ENCODE data around the gene KRT27. TPM values are rescaled to one million over a fixed set of nuclear protein-coding genes. Genes with fewer than 3 reads are reported as not detected.

The KRT27 gene
- total and polyA plus RNA-seq, 9 donors = 0.14 to 0.18 TPM; not detected in 7

DNA sequence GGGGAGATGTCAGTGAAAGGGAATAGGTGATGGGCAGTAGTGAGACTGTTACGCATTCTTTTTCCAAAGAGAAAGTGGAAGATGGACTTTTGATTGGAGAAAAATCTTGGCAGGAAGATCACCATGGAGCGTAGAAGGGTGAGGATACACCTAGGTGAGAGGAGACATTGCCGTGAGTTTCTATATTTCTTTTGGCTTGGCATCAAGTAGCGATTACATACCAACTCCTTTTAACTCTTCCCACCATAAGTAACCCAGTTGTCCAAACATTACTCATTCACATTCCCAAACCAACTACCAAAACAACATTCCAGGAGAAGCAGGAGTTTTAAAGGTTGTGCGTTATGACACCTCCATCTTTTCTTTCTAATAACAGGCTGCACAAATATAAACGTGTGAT lies 28.1 kb upstream of the KRT27 start:
- Histone ChIP-seq H3K36me3 (ENCODE audit: control insufficient read depth, insufficient read depth, low read length) (no peaks in the 10 kb centered on the region), H3K9me3 (replicated peaks; ENCODE audit: control insufficient read depth, low read depth, low read length) (no peaks in the 10 kb centered on the region), H3K4me1 (ENCODE audit: control insufficient read depth, insufficient read depth, low read length) (no peaks in the 10 kb centered on the region), H3K27me3 (ENCODE audit: control insufficient read depth, insufficient read depth, low read length) (peaks cover 17% of the 10 kb centered on the region), H3K4me3 (ENCODE audit: low read length) (no peak overlapping the region), H3K27ac (ENCODE audit: low read length) (peak overlapping the region; percentile 47)
- 80% methylated on average over 3 of the region's 6 CpGs for WGBS (ENCODE audit: insufficient coverage)
- no peak for DNase-seq

DNA sequence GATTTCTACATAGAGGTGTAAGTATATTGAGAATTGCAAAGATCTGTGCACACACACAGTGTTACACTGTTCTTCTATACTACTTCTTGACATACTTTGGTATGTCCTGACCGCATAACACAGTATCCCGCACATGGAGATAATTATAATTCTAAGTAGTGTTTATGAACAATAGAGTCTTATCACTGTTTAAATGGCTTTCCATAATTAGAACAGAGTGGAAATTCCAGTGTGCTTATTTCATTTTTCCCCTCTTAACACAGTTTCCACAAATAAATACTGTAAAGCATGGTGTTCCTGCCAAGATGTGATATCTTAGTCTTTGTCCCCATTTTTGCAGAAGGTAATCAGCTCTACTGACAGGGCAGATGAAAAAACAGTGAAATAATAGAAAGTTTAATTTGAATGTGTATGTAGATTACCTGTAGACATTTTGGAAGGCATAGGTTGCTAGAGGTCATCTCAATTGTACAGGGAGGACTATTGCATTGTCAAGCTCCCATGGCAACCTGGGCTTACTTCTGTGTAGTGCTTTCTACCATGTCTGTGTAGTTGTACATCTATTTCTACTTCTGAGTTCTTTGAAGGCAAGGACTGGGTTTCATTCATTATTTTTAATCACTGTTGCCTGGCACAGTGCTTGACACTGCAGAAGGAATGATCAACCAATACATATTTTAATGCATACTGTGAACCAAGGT lies 27.5 kb upstream of the KRT27 start:
- DNase-seq = peak; percentile 22
- H3K4me3 ChIP-seq (ENCODE audit: low read length) = no peak overlapping the region
- WGBS (ENCODE audit: insufficient coverage) = no CpG with 5 or more reads among the region's 2 CpGs
- peak overlapping the region; percentile 47 for H3K27ac ChIP-seq (ENCODE audit: low read length)
- H3K4me1 ChIP-seq (ENCODE audit: control insufficient read depth, insufficient read depth, low read length) = no peaks in the 10 kb centered on the region
- H3K36me3 ChIP-seq (ENCODE audit: control insufficient read depth, insufficient read depth, low read length) = no peaks in the 10 kb centered on the region
- no peaks in the 10 kb centered on the region for H3K9me3 ChIP-seq (replicated peaks; ENCODE audit: control insufficient read depth, low read depth, low read length)
- H3K27me3 ChIP-seq (ENCODE audit: control insufficient read depth, insufficient read depth, low read length) = peaks cover 20% of the 10 kb centered on the region

DNA sequence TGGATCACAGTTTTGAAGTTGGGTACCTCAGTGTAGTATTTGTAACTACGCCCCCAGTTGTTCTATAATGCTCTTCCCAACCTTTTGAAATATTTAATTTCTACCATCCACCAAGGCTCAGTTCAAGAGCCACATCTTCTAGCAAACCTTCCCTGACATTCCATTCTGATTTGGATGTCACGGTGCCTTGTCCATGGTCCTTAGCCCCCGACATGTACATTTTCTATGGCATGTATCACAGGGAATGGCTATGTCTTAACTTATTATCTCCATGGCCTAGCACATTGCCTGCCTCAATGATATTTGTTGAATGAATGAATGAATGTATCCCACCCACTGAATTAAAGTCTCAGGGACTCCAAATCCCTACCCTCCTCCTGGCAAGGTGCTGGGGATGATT lies 23.8 kb upstream of the KRT27 start:
- Histone ChIP-seq H3K27ac (ENCODE audit: low read length) (no peak overlapping the region), H3K36me3 (ENCODE audit: control insufficient read depth, insufficient read depth, low read length) (no peaks in the 10 kb centered on the region), H3K9me3 (replicated peaks; ENCODE audit: control insufficient read depth, low read depth, low read length) (no peaks in the 10 kb centered on the region), H3K4me3 (ENCODE audit: low read length) (no peak overlapping the region), H3K27me3 (ENCODE audit: control insufficient read depth, insufficient read depth, low read length) (peaks cover 23% of the 10 kb centered on the region), H3K4me1 (ENCODE audit: control insufficient read depth, insufficient read depth, low read length) (no peaks in the 10 kb centered on the region)
- whole genome bisulfite sequencing (ENCODE audit: insufficient coverage) = 60% methylated on average over 1 of the region's 3 CpGs
- no peak for DNase-seq

DNA sequence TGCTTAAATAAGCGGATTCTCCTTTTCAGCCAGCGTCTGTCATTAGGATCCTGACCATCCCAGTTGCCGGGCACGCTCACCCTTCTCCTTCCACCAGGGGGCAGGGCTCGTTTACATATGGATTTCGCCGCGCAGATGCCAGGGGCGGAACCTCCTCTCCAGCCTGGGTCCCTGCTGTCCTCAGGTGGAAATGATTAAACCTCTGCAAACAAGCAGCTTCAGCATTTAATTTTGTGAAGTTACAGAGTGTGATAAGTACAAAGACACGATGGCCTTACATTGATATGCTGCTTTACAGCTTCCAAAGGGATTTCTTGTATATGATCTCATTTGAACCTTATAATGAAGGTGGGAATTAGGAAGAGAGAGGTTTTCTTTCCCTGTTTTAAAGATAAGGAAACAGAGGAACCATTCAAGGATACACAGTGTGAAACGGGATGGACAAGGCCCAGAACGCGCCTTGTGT lies 21.3 kb upstream of the KRT27 start:
- no CpG with 5 or more reads among the region's 13 CpGs for WGBS (ENCODE audit: insufficient coverage)
- Histone ChIP-seq H3K4me1 (ENCODE audit: control insufficient read depth, insufficient read depth, low read length) (no peaks in the 10 kb centered on the region), H3K36me3 (ENCODE audit: control insufficient read depth, insufficient read depth, low read length) (no peaks in the 10 kb centered on the region), H3K4me3 (ENCODE audit: low read length) (no peak overlapping the region), H3K9me3 (replicated peaks; ENCODE audit: control insufficient read depth, low read depth, low read length) (no peaks in the 10 kb centered on the region), H3K27me3 (ENCODE audit: control insufficient read depth, insufficient read depth, low read length) (peaks cover 27% of the 10 kb centered on the region), H3K27ac (ENCODE audit: low read length) (no peak overlapping the region)
- DNase-seq = peak; percentile 72

DNA sequence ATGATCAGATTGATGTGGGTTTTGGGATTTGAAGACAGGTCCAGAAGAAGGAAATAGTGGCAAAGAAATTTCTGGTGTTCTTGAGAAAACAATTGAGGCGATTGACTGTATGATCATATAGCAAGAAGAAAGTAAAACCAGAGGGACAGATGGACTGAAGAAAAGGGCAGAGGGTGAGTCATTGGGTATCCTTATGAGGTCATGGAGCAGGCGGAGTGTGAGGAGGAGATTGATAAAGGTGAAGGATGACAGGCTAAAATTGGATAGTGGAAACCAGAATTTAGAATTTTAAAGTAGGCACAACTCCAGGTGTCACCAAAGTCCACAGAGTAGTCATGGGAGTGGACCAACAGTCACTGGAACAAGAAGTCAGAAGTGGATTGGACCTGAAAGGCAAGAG lies 18.8 kb upstream of the KRT27 start:
- 58% methylated on average over 2 of the region's 2 CpGs for WGBS (ENCODE audit: insufficient coverage)
- Histone ChIP-seq H3K27ac (ENCODE audit: low read length) (no peak overlapping the region), H3K27me3 (ENCODE audit: control insufficient read depth, insufficient read depth, low read length) (peaks cover 26% of the 10 kb centered on the region), H3K36me3 (ENCODE audit: control insufficient read depth, insufficient read depth, low read length) (no peaks in the 10 kb centered on the region), H3K4me3 (ENCODE audit: low read length) (no peak overlapping the region), H3K9me3 (replicated peaks; ENCODE audit: control insufficient read depth, low read depth, low read length) (no peaks in the 10 kb centered on the region), H3K4me1 (ENCODE audit: control insufficient read depth, insufficient read depth, low read length) (no peaks in the 10 kb centered on the region)
- DNase-seq = no peak

DNA sequence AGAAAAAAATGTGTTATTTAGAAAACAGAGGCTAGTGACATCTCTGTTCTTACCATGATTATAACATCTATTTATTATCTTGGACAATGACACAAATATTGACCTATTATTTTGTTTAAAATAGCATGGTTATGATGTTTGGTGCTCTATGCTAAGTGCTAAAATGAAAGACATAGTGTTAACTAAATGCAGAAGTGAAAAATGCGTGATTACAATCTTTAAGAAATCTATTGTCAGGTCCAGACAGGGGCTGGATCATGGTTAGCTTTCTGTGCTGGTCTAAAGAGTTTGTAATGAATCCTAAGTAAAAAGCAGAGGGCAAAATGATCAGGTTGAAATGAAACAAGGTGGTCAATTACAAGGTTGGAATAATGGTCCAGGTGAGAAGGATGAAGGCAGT lies 18.0 kb upstream of the KRT27 start:
- WGBS (ENCODE audit: insufficient coverage) = 61% methylated on average over 1 of the region's 1 CpG
- peaks cover 22% of the 10 kb centered on the region for H3K27me3 ChIP-seq (ENCODE audit: control insufficient read depth, insufficient read depth, low read length)

DNA sequence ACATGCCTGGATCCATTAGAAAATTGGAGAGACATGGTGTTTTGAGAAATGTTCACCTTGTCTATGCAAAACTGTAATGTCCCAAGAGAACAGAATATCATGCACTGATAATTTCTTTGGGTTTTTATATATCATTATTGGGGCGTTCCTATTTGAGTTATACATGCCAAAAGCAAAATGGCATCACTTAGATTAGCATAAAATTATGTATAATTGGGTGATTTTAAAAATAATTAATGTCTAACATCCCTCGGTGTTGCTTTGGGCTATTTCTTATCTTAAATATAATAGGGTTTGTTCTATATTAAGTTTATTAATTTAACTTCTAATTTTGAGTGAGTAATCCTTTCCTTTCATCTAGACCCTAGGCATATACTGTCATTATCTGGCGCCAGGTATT lies 17.5 kb upstream of the KRT27 start, which contains the start of gene KRT28:
Gene KRT28 (minus strand): TSS at position 101 of the 400 bp plus-strand sequence. CDS start 66 bp downstream, at position 35.
- WGBS (ENCODE audit: insufficient coverage) = no CpG with 5 or more reads among the region's 3 CpGs
- no peak within 1 kb of the TSS for H3K4me3 ChIP-seq (ENCODE audit: low read length)
- no peak for DNase-seq
- no peaks in the 10 kb centered on the region for H3K9me3 ChIP-seq (replicated peaks; ENCODE audit: control insufficient read depth, low read depth, low read length)
- H3K27me3 ChIP-seq (ENCODE audit: control insufficient read depth, insufficient read depth, low read length) = peaks cover 19% of the 10 kb centered on the region
- no peaks in the 10 kb centered on the region for H3K4me1 ChIP-seq (ENCODE audit: control insufficient read depth, insufficient read depth, low read length)
- H3K36me3 ChIP-seq (ENCODE audit: control insufficient read depth, insufficient read depth, low read length) = no peaks in the 10 kb centered on the region
- no peak within 1 kb of the TSS for H3K27ac ChIP-seq (ENCODE audit: low read length)

More for the DNA sequence above, 18.0 kb upstream of the KRT27 start:
- Histone ChIP-seq H3K9me3 (replicated peaks; ENCODE audit: control insufficient read depth, low read depth, low read length) (no peaks in the 10 kb centered on the region), H3K4me3 (ENCODE audit: low read length) (no peak overlapping the region), H3K4me1 (ENCODE audit: control insufficient read depth, insufficient read depth, low read length) (no peaks in the 10 kb centered on the region), H3K27ac (ENCODE audit: low read length) (no peak overlapping the region), H3K36me3 (ENCODE audit: control insufficient read depth, insufficient read depth, low read length) (no peaks in the 10 kb centered on the region)
- DNase-seq = no peak

DNA sequence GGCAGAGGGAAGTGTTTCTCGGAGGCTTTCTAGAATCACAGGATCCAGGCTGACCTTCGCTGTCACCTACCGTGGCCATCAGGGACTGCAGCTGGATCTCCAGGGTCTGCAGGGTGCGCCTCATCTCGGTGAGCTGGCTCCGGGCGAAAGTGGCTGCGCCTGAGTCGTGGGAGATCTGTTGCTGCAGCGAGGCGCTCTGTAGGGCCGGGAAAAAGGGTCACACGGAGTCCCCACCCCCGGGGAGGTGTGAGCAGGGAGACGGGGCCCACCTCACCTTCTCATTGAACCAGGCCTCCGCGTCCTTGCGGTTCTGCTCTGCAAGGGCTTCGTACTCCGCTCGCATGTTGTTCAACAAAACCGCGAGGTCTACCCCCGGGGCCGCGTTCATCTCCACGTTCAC lies 14.5 kb upstream of the KRT27 start:
- H3K36me3 ChIP-seq (ENCODE audit: control insufficient read depth, insufficient read depth, low read length) = no peaks in the 10 kb centered on the region
- 59% methylated on average over 20 of the region's 27 CpGs for WGBS (ENCODE audit: insufficient coverage)
- H3K4me3 ChIP-seq (ENCODE audit: low read length) = no peak overlapping the region
- peaks cover 17% of the 10 kb centered on the region for H3K27me3 ChIP-seq (ENCODE audit: control insufficient read depth, insufficient read depth, low read length)
- H3K4me1 ChIP-seq (ENCODE audit: control insufficient read depth, insufficient read depth, low read length) = peaks cover 5% of the 10 kb centered on the region
- H3K27ac ChIP-seq (ENCODE audit: low read length) = no peak overlapping the region
- no peaks in the 10 kb centered on the region for H3K9me3 ChIP-seq (replicated peaks; ENCODE audit: control insufficient read depth, low read depth, low read length)
- no peak for DNase-seq

DNA sequence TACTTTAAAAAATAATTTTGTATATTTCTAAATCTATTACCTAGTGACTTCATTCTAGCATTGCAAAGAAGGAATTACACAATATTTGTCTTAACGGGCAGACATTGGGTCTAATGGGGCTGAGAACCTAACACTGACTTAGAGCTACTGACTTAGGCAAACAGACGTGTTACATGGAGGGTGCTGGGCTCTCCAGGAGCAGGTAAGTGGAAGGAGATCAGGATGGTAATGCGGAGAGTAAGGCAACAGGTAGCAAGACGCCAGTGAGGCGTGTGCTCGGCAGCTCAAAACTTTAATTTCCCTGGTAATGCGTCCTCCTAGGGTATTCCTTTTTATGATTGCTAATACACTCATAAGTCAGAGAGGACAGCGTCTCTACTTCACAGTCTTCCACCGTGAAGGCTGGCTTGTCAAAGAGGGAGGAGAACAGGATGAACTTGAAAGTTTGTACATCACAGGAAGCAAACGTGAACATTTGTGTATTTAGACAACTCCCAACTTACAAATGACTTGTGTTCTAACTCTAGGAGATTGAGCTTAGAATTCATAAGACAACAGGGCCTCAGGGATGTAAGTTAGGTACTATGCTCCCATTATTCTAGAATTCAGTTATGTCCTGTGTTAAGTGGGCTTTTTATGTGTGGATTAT lies 12.8 kb upstream of the KRT27 start:
- H3K4me3 ChIP-seq (ENCODE audit: low read length) = no peak overlapping the region
- H3K4me1 ChIP-seq (ENCODE audit: control insufficient read depth, insufficient read depth, low read length) = peaks cover 5% of the 10 kb centered on the region
- H3K27ac ChIP-seq (ENCODE audit: low read length) = no peak overlapping the region
- no peaks in the 10 kb centered on the region for H3K9me3 ChIP-seq (replicated peaks; ENCODE audit: control insufficient read depth, low read depth, low read length)
- 68% methylated on average over 3 of the region's 10 CpGs for WGBS (ENCODE audit: insufficient coverage)
- no peaks in the 10 kb centered on the region for H3K36me3 ChIP-seq (ENCODE audit: control insufficient read depth, insufficient read depth, low read length)
- DNase-seq = no peak
- peaks cover 17% of the 10 kb centered on the region for H3K27me3 ChIP-seq (ENCODE audit: control insufficient read depth, insufficient read depth, low read length)

DNA sequence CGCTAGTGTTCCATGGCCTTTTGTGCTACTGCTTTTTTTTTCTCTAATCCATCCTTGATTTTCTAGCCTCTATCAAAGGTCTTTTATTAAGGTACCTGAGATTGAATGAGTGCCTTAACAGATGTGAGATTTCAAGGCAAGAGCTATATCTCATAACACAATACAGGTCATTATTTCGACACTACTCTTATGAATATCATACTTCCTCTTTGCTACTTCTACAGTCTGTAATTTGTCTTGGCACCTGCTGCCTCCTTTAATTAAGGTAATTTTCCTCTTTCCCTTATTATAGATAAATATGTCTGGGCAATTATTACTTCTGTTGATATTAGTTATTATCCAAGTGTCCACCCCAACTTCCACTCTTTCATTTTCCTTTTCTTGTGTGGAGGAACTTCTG lies 12.1 kb upstream of the KRT27 start:
- H3K27me3 ChIP-seq (ENCODE audit: control insufficient read depth, insufficient read depth, low read length) = peaks cover 14% of the 10 kb centered on the region
- no CpG with 5 or more reads among the region's 2 CpGs for WGBS (ENCODE audit: insufficient coverage)
- DNase-seq = no peak
- H3K9me3 ChIP-seq (replicated peaks; ENCODE audit: control insufficient read depth, low read depth, low read length) = no peaks in the 10 kb centered on the region
- peaks cover 5% of the 10 kb centered on the region for H3K4me1 ChIP-seq (ENCODE audit: control insufficient read depth, insufficient read depth, low read length)
- no peaks in the 10 kb centered on the region for H3K36me3 ChIP-seq (ENCODE audit: control insufficient read depth, insufficient read depth, low read length)
- no peak overlapping the region for H3K27ac ChIP-seq (ENCODE audit: low read length)
- H3K4me3 ChIP-seq (ENCODE audit: low read length) = no peak overlapping the region

Data from muscle of leg (tissue), 11 donors.